ENCODE data around the gene XPNPEP1. TPM values are rescaled to one million over a fixed set of nuclear protein-coding genes. Genes with fewer than 3 reads are reported as not detected.

XPNPEP1 gene
- total and polyA plus RNA-seq, 2 of the 4 experiments (the other 2 are of a cell fraction): 164 to 311 TPM

DNA sequence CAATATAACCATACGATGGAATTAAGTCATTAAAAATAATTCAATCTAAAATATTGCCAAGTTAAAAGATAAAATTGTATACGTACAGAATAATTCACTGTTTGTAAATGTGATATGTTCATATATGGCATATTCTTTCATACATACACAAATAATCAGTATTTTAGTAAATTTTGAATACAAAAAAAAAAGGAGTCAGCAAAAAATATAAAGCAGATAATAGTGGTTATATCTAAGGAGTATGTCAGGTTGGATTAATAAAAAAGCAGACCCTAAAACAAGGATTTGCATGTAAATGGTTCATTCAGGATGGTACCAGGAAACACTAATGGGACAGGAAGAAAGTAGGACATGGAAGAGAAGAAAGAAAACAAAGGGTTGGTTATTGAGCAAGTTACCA lies 59.5 kb downstream of the XPNPEP1 start:
- Histone ChIP-seq H3K9me3 (ENCODE audit: control insufficient read depth, insufficient read depth, low read length) (no peaks in the 10 kb centered on the region; the same call in 1 of the 2 replicates), H3K9me1 (ENCODE audit: insufficient read depth, low read length) (peaks cover 4% of the 10 kb centered on the region; the same call in 1 of the 2 replicates), H3K36me3 (ENCODE audit: control insufficient read depth, insufficient read depth, low read length) (peaks cover 40% of the 10 kb centered on the region), H2BK120ac (ENCODE audit: low read depth, low read length) (no peak overlapping the region), H4K91ac (ENCODE audit: insufficient read depth, low read depth, low read length) (no peak overlapping the region), H4K8ac (ENCODE audit: low read depth in 2 of 2, low read length in 2 of 2) (no peak overlapping the region), H3K14ac (replicated peaks; ENCODE audit: low read depth, low read length) (no peak overlapping the region), H4K5ac (ENCODE audit: low read depth, low read length) (no peak overlapping the region), H2AFZ (replicated peaks; ENCODE audit: low read length, poor library complexity) (no peak overlapping the region), H3K9ac (ENCODE audit: low read depth, low read length) (no peak overlapping the region), H3K4me3 (ENCODE audit: insufficient read depth, low read depth, low read length) (no peak overlapping the region), H3K27ac (ENCODE audit: insufficient read depth, low read length) (no peak overlapping the region), H3K4me1 (ENCODE audit: control insufficient read depth, insufficient read depth, low read length) (peaks cover 3% of the 10 kb centered on the region), H3K79me1 (ENCODE audit: low read depth in 1 of 2, low read length in 2 of 2) (no peaks in the 10 kb centered on the region; a peak in 1 of 4 replicates), H3K27me3 (ENCODE audit: control insufficient read depth, insufficient read depth, low read length) (no peaks in the 10 kb centered on the region), H3K4ac (ENCODE audit: low read depth, low read length) (no peak overlapping the region), H4K20me1 (ENCODE audit: insufficient read depth, low read length) (no peaks in the 10 kb centered on the region), H3K56ac (ENCODE audit: extremely low read depth, insufficient read depth, low read length) (no peak overlapping the region), H2BK15ac (ENCODE audit: low read depth, low read length) (no peak overlapping the region), H2BK5ac (ENCODE audit: low read depth, low read length, poor library complexity, severe bottlenecking) (no peak overlapping the region), H2AK5ac (ENCODE audit: low read depth, low read length) (no peak overlapping the region), H2BK20ac (ENCODE audit: low read depth, low read length) (no peak overlapping the region), H3K18ac (ENCODE audit: low read depth, low read length) (no peak overlapping the region), H2AK9ac (replicated peaks; ENCODE audit: low read depth, low read length, poor library complexity) (no peak overlapping the region), H3K23ac (ENCODE audit: low read depth, low read length) (no peak overlapping the region), H3K4me2 (ENCODE audit: low read depth, low read length) (no peak overlapping the region)
- intact Hi-C loops (cut with micrococcal nuclease): no loop called here
- dilution Hi-C loops (cut with HindIII; ENCODE audit: low sequenced_read_pairs, unreplicated experiment): no loop called here
- DNase-seq (no peak), ATAC-seq (ENCODE audit: low read depth) (no peak)
- no TSS peak for BruUV-seq (replicated peaks)
- no CpG with 5 or more reads among the region's 2 CpGs for WGBS, 2 experiments (ENCODE audit: extremely low coverage in 2 of 2, insufficient read length in 1 of 2)
- POLR2A ChIA-PET (ENCODE audit: unreplicated experiment): no interaction called here
- in situ Hi-C loops (cut with MboI; ENCODE audit: low sequenced_read_pairs): no loop called here
- TF ChIP-seq MAFK (IDR thresholded peaks at IDR 0.05; ENCODE audit: low read depth, low read length) (peak; percentile 69), SMC3 (IDR thresholded peaks at IDR 0.05; ENCODE audit: low read depth, low read length) (no peak), FOS (IDR thresholded peaks at IDR 0.05; ENCODE audit: low read depth, low read length) (no peak), RCOR1 (IDR thresholded peaks at IDR 0.05; ENCODE audit: insufficient replicate concordance, low read length) (no peak), MXI1 (IDR thresholded peaks at IDR 0.05; ENCODE audit: borderline replicate concordance, low read depth, low read length) (no peak), USF2 (IDR thresholded peaks at IDR 0.05; ENCODE audit: low read depth, low read length) (no peak)
- TF ChIP-seq, protein P1, sequence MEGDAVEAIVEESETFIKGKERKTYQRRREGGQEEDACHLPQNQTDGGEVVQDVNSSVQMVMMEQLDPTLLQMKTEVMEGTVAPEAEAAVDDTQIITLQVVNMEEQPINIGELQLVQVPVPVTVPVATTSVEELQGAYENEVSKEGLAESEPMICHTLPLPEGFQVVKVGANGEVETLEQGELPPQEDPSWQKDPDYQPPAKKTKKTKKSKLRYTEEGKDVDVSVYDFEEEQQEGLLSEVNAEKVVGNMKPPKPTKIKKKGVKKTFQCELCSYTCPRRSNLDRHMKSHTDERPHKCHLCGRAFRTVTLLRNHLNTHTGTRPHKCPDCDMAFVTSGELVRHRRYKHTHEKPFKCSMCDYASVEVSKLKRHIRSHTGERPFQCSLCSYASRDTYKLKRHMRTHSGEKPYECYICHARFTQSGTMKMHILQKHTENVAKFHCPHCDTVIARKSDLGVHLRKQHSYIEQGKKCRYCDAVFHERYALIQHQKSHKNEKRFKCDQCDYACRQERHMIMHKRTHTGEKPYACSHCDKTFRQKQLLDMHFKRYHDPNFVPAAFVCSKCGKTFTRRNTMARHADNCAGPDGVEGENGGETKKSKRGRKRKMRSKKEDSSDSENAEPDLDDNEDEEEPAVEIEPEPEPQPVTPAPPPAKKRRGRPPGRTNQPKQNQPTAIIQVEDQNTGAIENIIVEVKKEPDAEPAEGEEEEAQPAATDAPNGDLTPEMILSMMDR (conservative IDR thresholded peaks at IDR 0.05; ENCODE audit: low read depth, low read length): no peak
- CTCF ChIA-PET: no interaction called here

Data from IMR-90 (cell line).